HG03103 (cell line): Measurements from ENCODE around the gene PAK5.

Experiments
- ATAC-seq: cut with Tn5 transposase; IDR thresholded peaks from one replicate; pipeline ENCODE4 v1.9.1; 2021; ENCODE audit warnings: low read depth; ENCODE audit not compliant: unreplicated experiment

PAK5 gene

DNA sequence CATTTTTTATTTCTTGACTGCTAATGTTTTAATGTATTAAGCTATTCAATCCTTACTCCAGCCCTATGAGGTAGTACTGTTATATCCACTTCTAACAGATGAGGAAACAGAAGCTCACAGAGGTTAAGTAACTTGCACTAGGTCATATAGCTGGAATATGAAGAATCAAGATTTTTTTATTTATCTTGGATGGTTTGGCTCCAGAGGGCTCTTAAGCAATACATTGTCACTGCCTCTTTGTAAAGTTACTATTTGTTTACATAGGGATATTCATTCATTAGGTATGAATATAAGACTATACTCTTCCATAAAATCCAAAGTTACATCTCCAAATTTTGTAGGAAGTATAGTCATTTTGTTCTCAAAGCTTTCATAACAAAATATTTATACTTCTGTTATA is 210.7 kb downstream of the PAK5 start:
- ATAC-seq = no peak

DNA sequence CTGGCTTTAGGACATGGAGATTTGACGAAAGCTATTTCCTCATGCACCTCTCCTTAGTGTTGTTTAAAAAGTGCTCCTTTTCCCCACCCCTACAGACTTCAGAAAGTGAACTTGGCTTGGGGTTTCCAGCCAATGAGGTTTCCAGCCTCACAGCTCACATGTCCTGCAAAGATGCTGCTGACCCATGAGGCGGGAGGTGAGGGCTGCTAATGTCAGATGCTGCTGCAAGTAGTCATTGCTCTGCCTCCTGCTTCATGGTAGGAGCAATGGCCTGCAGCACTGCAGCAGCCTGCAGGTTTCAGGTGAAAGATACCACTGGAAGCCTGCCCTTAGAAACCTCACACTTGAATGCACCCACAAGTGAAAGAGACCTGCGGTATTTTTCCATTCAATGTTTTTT is 211.7 kb downstream of the PAK5 start:
- ATAC-seq = no peak

DNA sequence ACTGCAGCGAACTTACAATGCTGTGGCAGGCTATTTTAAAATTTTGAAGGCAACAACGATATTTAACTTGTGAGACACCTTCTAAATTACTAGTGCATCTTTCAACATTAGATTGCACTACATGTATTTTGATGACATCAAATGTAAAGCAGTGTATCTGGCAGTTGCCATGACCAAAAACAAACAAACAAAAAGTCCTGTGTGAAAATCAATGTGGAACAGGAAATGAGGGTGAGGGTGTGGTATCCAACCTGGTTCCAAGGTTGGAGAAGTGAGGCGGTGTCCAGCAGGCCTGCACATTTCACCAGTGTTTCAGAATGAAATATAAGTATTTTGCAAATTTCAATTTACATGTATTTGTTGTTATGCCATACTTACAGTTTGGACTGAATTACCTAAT is 212.5 kb downstream of the PAK5 start:
- ATAC-seq = no peak

DNA sequence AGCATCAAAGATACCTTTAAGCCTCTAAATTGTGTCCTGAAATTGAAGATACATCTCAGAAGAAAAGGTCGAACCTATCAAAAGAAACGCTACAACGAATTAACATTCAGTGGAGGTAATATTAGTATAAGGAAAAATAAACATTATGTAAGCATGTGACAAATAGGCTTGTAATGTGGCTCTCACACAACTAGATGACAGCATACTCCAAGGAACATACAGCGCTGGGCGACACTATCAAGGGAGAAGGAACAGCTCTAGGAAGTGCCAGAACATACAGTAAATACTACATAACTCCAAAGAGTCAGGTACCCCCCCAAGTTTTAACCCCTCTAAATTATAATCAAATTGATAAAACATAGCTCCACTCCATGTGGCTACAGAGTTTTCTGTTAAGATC is 220.9 kb downstream of the PAK5 start:
- no peak for ATAC-seq

DNA sequence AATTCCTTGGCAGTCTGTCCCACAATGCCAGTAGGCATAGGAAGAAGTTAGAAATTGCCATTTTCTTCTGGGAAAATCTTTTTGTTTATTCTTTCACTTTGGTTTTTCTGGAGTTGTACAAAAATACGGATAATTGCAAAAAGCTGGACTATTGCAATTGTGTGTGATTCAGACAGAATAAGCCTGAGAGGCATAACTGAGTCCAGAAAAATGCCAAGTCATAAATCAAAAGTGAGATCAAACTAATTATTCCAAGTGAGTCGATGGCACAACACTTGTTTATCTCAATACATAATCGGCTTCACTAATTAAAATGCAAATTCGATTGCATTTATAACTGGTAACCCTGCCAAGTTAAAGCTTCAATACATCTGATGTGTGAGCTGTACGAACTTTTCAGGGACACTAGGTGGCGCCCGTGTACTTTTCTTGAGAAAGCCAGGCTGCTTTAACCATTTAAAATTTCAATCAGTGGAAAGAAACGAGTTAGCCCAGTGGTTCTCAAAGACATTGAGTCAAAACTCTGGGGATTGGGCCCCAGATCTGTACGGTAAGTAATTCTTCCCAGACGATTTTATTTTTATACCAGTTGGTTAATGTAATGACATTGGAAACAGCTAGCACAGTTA is 221.9 kb downstream of the PAK5 start:
- no peak for ATAC-seq

DNA sequence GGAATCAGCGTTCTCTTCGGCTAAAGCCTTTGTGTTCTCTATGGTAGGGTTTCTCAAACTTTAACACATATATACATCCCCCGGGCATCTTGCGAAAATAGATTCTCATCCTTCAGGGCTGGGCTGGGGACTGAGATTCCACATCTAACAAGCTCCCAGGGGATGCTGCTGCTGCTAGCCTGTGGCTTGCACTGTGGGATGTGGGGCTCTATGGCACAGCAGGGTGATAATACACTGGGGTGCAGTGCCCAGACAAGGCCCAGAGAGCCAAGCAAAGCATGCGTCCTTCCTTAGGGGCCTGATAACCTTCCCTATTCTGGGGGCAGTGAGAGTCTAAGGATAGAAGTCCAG is 222.4 kb downstream of the PAK5 start:
- no peak for ATAC-seq

DNA sequence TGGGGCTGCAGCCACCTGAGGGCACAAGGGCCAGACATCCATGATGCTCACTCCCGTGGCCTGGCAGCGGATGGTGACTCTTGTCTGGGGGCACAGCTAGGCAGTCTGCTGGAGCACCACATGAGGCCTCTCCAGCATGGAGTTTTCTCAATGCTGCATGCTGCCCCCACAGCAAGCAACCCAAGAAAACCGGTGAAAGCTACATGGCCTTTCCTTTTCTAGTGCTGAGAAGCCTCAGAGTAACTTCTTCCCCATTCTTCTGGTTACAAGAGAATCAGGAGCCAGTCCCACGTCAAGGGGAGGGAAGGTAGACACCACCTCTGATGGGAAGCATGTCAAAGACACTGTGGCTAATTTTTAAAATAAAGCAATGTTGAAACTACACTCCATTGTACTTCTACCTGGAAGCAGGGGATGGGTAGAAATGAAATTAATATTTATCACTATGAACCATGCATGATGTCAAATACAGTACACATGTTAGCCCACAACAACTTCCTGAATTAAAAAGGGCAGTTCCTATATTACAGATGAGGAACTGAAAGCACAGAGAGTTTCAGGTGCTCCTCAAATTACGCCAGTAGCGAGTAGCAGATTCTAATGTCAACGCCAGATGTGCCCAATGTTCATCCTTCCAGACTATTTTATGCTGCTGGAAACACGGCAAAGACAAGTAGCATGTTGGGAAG is 223.0 kb downstream of the PAK5 start:
- ATAC-seq = peak; percentile 98

DNA sequence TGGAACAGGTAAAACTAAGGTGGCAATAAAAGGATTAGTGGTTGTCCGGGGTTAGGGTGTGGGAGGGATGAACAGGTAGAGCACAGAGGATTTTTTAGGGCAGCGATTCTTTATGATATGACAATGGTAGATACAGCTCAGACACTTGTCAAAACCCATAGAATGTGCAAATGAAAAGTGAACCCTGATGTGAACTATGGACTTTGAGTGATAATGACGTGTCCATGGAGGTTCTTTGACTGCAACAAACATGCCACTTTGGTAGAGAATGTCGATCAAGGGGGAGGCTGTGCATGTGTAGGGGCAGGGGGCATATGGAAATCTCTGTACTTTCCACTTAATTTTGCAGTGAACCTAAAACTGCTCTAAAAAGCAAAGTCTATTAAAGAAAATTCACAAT is 223.8 kb downstream of the PAK5 start:
- no peak for ATAC-seq

DNA sequence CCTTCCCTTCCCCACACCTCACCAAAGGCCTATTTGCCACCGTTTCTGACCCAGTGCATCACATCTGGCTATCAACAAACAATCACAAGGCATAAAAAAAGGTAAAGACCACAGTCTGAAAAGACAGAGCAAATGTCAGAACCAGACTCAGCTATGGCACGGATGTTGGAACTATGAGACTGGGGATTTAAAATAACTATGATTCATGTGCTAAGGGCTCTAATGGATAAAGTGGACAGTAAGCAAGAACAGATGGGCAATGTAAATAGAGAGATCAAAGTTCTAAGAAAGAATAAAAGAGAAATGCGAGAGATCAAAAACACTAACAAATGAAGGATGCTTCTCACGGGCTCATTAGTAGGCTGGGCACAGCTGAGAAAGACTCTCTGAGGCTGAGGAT is 225.0 kb downstream of the PAK5 start:
- ATAC-seq = no peak

DNA sequence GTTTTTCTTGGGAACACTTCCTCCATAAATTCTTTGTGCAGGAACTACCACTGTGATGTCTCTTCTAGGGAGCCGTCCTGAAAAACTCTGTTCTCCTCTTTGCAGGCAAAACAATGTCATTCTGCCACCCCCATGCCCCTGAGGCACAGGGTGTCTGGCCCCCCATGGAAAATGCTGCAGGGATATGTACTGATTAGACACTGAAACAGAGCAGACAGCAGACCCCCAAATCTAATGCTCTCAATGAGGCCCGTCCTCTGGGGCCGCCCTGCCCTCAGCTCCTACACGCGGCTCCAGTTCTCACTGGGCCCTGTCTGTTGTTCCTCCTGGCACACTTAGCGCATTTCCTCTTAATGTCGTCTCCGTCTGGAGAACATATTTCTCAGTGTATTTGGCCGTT is 227.0 kb downstream of the PAK5 start:
- ATAC-seq = no peak

DNA sequence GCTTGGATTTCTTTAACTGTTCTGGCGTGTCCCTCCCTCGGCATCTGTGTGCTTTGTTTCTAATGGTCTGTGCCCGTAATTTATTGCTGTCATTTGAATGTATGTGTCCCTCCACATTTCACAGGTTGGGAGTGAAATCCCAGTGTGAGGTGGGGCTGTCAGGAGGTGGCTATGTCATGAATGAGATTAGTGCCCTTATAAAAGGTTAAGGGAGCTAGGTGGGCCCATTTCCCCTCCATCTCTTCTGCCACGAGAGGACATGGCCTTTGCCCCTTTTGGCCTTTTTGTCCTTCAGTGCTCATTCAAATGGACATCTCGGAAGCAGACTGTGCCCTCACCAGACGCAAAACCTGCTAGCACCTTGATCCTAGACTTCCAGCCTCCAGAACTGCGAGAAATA is 228.2 kb downstream of the PAK5 start:
- ATAC-seq = no peak

DNA sequence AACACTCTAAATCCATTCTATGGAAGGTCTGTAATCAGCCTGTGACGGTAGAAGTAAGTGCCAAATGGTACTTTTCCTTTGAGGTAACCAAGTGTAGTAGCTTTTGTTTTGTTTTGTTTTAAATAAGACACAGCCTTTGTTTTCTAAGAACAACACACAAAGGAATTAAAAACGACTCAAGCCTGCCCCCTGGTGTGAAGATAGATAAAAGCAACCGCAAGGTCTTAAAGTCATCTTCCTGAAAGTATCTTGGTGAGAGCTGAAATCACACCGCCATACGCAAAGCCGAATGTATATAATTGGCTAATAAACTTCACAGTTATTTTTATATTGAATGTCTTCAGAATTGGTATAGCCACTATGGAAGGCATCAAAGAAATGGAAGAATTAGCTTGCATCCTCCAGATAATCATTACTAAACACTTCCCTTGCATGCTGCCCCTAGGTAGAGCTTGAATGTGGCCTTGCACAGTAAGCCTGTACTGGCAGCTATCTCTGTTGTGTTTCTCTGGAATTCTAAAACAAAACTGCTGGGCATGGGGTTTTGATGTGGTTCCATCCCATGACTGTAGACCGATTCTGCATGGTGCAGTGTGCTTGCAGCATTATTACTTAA is 228.9 kb downstream of the PAK5 start:
- ATAC-seq = no peak

DNA sequence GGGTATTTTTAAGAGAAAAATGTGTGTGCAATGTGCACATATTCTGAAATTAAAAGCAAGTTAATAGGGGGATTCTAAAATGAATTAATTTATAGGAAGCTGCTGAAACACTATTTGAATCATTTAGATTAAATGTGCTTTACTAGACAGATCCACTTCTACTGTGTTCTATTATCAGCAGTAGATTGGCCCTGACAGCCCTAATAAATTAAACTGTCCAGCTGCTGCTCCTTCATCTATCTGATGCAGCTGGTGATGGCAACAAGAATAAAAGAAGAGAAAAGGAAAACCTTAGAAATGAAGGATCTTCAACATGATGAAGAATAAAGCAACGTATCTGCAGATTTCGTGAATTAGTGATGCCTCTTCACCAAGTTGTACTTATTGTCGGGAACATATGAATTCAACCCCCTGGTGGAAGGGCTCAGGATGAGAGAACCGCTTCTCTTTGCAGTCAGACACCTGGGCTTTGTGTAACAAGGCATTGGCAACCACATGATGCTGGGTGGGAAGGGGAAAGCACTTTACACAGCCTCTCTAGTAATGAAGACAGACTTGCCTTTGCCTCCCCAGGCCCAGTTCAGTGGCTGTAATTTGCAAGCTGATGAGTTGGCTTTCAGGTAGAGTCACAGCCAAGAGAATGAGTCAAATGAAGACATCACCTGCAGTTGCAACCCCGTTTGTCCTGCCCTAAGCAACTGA is 230.1 kb downstream of the PAK5 start:
- no peak for ATAC-seq

DNA sequence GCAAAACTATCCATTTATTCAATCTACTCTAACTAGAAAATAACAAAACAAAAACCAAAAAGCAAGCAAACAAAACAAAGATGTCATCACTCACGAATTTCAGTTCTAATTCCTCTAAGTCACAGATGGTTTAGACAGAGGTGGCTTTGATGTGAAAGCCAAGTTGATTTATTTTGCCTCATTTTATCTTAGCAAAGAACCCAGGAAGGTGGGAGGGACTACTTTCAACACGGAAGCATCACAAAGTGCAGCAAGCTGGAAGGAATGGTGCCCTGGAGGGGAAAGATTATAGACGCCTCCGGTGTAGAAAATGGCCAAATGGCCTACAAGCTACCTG is 236.1 kb downstream of the PAK5 start:
- no peak for ATAC-seq

DNA sequence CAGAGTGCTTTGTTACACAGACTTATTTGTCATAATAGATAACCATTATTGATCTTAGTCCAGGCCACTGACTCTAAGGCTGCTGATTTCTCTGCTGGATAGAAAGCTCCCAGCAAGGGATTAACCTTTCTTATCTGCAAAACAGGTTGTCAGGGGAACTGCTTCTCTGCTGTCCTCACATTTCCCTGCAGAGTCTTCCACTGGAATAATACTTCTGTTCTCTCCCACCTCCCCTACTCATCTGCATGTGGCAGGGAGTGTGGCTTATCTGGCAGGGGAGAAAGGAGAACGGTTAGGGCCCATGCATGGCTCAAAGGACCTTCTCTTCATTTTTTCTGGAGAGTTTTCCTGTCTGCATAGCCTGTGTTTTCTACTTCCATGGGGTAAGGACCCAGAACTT is 238.3 kb downstream of the PAK5 start:
- no peak for ATAC-seq

DNA sequence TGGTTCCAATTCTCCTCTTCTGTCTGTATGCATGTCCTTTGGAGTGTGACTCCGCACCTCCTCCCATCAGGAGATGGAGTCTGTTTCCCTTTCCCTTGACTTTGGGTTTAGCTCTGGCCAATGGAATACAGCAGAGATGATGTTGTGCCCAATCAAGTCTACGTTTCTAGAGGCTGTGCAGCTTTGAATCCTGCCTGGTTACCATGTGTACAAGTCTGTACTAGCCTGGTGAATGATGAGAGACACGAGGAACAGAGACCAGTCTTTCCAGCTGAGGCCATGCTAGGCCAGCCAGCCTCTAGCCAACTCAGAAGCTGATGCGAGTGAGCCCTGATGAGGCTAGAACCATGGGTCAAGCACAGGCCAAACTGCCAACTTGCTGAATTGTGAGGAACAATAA is 241.3 kb downstream of the PAK5 start:
- ATAC-seq = no peak

DNA sequence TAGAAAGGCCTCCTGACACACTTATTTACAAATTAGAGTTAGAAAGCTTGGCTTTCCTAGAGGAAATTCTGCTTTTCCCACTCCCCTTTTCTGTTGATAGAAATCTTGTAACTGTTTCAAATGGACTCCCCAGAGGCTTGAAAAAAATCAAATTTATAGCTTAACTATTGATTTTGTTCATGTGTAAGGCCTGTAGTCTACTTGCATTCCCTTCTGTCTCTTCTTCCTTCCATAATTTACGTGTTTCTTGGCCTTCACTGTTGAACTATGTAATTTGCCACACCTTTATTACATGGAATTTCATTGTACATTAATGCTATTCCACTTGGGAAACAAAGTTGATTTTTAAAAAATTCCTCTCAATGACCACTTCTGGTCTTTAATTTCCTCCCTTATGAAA is 243.1 kb downstream of the PAK5 start:
- no peak for ATAC-seq

DNA sequence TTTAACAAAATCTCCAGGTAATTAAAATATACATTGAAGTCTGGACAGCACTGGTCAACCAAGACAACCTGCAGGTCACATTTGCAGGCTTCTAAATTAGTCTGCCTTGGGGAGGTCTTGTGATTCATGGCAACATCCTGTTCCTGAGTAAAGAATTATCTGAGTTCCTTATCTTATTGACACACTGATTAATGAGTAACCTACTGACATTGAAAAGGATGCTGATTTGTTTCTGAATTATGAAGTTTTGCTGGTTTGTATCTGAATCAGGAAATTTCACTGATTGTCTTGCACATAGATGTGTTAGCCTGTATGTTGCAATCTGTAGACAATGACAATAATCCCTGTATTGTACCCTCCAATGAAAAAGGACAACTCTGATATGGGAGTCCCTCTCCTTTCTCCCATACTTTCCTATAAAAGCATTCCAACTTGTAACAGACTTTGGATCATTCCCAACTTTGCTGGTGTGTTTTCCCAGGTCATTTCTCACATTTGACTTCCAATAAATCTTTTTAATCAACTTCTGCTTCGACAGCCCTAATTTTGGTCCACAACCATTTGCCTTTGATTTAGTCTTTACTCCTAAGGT is 244.5 kb downstream of the PAK5 start:
- no peak for ATAC-seq

DNA sequence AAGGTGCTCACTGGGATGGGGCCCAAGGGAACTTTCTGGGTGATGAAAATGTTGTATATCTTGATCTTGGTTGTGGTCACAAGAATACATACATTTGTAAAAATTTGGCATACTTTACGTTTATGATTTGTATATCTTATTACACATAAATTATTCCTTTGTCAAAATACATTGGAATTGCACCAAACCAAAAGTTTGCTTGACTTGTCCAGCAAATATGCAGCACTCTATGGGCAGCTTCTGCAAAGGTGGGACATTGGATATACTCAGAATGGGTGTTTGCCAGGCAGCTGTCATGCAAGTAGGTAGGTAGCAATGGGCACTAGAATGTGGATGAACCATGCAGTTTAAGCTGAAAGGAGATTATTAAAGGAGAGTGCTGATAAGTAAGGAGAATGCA is 246.5 kb downstream of the PAK5 start:
- no peak for ATAC-seq

DNA sequence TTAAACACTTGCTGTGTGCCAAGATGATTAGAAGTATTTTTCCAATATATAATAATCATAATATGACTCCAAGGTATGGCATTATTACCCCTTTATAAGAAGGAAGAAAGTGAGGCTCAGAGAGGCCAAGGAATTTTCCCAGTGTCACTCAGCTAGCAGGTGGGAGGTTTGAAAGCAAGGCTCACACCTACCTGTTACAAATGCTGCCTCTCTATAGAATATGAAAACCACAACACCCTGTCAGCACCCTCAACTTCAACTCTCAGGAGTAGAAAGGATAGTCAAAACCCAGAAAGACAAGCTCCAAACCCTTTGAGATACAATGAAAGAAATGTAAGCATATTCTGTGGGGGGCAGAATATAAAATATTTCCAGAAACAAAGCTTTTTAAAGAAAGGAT is 247.8 kb downstream of the PAK5 start:
- ATAC-seq = no peak

DNA sequence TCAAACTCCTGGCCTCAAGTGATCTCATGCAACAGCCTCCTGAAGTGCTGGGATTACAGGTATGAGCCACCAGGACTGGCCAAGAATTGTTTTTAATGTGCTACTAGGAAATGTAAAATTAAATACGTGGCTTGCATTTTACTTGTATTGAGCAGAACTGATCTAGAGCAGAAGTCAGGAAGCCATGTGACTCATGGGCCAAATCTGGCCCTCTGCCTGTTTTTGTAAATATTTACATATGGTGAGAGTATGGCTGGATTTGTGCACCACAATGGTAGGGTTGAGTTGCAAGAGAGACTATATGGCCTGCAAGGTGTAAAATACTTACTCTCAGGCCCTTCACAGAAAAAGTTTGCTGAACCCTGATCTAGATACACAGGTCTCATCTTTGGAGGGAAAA is 248.7 kb downstream of the PAK5 start:
- ATAC-seq = no peak

DNA sequence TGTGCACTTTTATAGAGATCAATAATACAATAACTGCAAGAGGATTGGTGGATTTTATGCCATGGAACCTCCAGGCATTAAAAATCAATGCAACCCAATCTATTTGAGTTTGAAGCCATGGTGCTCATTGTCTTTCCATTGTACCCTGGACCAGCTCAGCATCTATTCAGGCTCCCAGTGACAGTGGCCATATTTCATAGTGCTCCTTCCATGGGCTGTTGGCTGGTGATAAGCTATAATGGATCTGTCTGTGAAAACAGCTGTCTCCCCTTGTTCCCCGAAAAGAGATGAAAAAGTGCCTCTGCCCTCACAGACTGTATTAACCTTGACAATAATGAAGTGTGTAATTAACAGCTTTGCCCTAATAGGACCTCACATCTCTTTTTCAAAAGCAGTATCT is 250.2 kb downstream of the PAK5 start:
- no peak for ATAC-seq
